DND-41 (cell line): ENCODE measurements around the gene PIK3CG.

Experiments used
- ATAC-seq: fragments of 200-7000 bp; cut with Tn5 transposase; 3 replicates; pipeline ENCODE4 v1.9.1; 2021; ENCODE audit warnings: low read depth; ENCODE audit not compliant: insufficient read depth
- DNase-seq: peaks from one replicate; pipeline ENCODE4 v3.0.0-alpha.2; 2020
- H2AFZ ChIP-seq: 2 replicates; pipeline ENCODE4 v1.6.0; 2012; ENCODE audit warnings: low read depth, low read length
- H3K27ac ChIP-seq: 2 replicates; pipeline ENCODE4 v1.5.1; 2012; ENCODE audit warnings: low read length, inconsistent platforms
- H3K27me3 ChIP-seq: fragments of 200-600 bp; sonication (generic); 2 replicates; pipeline ENCODE4 v1.6.0; 2012; ENCODE audit warnings: low read length, mild to moderate bottlenecking, inconsistent platforms; ENCODE audit not compliant: insufficient read depth, poor library complexity
- H3K36me3 ChIP-seq: 2 replicates; pipeline ENCODE4 v1.5.1; 2012; ENCODE audit warnings: low read length, inconsistent platforms; ENCODE audit not compliant: insufficient read depth
- H3K4me1 ChIP-seq: 2 replicates; pipeline ENCODE4 v1.5.1; 2012; ENCODE audit warnings: mild to moderate bottlenecking, low read length; ENCODE audit not compliant: insufficient read depth
- H3K4me2 ChIP-seq: 2 replicates; pipeline ENCODE4 v1.6.0; 2012; ENCODE audit warnings: mild to moderate bottlenecking, moderate library complexity, low read length, inconsistent platforms; ENCODE audit not compliant: insufficient read depth
- H3K4me3 ChIP-seq, 2 experiments: fragments of 200-600 bp in 1 of 2; shearing (Covaris generic) in 1 of 2; 2 replicates each; pipeline ENCODE4 v1.5.1; 2012 to 2016; ENCODE audit warnings: inconsistent platforms in 2 of 2, low read length in 2 of 2, mild to moderate bottlenecking in 2 of 2, low read depth in 1 of 2, moderate library complexity in 1 of 2
- H3K79me2 ChIP-seq: 2 replicates; pipeline ENCODE4 v1.6.0; 2012; ENCODE audit warnings: low read length, inconsistent platforms; ENCODE audit not compliant: insufficient read depth
- H3K9ac ChIP-seq: 2 replicates; pipeline ENCODE4 v1.6.0; 2012; ENCODE audit warnings: low read depth, mild to moderate bottlenecking, inconsistent platforms, low read length, moderate library complexity
- H3K9me3 ChIP-seq: 2 replicates; pipeline ENCODE4 v1.5.1; 2012; ENCODE audit warnings: low read length, moderate library complexity, mild to moderate bottlenecking, inconsistent platforms; ENCODE audit not compliant: insufficient read depth, severe bottlenecking
- H4K20me1 ChIP-seq: 2 replicates; pipeline ENCODE4 v1.6.0; 2012; ENCODE audit warnings: low read length; ENCODE audit not compliant: insufficient read depth
- CTCF ChIP-seq: IDR thresholded peaks from 2 replicates; pipeline ENCODE4 v1.5.1; 2012; ENCODE audit warnings: borderline replicate concordance, low read length, moderate library complexity, mild to moderate bottlenecking; ENCODE audit not compliant: poor library complexity, severe bottlenecking; ENCODE audit errors: extremely low read depth
- EZH2 ChIP-seq: IDR thresholded peaks from 3 replicates; pipeline ENCODE4 v1.6.1; 2012; ENCODE audit warnings: borderline replicate concordance, low read depth, mild to moderate bottlenecking, moderate library complexity, low read length, inconsistent platforms; ENCODE audit not compliant: severe bottlenecking

The PIK3CG gene

GRCh38 chr7:106839511-106839910 lies 25.6 kb upstream of the PIK3CG start:
- H3K27ac ChIP-seq = no peak overlapping the region
- no peaks in the 10 kb centered on the region for H3K4me1 ChIP-seq
- peaks cover 5% of the 10 kb centered on the region for H3K27me3 ChIP-seq
- H2AFZ ChIP-seq = no peak overlapping the region
- H3K4me2 ChIP-seq = no peak overlapping the region
- H3K36me3 ChIP-seq = no peaks in the 10 kb centered on the region
- no peaks in the 10 kb centered on the region for H4K20me1 ChIP-seq
- H3K4me3 ChIP-seq = no peak overlapping the region
- no peaks in the 10 kb centered on the region for H3K79me2 ChIP-seq
- TF ChIP-seq EZH2 = no peak
- no peak for TF ChIP-seq CTCF
- H3K9ac ChIP-seq = no peak overlapping the region
- no peak for ATAC-seq
- no peak for DNase-seq
- H3K9me3 ChIP-seq = no peaks in the 10 kb centered on the region

DNA sequence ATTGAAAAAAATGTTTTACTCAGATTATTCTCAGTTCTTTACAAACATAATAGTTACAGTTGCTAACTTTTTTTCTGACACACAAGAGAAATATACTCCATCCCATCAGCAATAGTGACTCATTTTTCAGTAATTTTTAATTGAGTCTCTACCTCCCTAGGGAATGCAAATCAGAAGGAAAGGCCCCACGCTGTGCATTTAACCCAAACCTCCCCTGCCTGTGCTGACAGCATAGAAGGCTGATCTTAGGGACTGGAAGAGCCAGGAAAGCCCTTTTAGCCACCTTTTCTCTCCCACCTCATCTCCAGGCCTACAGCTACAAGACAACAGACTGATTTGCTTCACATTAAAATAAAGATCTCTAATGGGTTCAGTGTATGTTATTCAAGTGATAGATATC lies 24.7 kb upstream of the PIK3CG start:
- H2AFZ ChIP-seq = no peak overlapping the region
- H3K27ac ChIP-seq = no peak overlapping the region
- no peak overlapping the region for H3K4me2 ChIP-seq
- H3K4me1 ChIP-seq = no peaks in the 10 kb centered on the region
- no peak for DNase-seq
- H3K79me2 ChIP-seq = no peaks in the 10 kb centered on the region
- H3K36me3 ChIP-seq = no peaks in the 10 kb centered on the region
- ATAC-seq = no peak
- no peak for TF ChIP-seq CTCF
- no peak for TF ChIP-seq EZH2
- no peaks in the 10 kb centered on the region for H4K20me1 ChIP-seq
- peaks cover 10% of the 10 kb centered on the region for H3K27me3 ChIP-seq
- no peak overlapping the region for H3K9ac ChIP-seq
- H3K4me3 ChIP-seq = no peak overlapping the region
- H3K9me3 ChIP-seq = no peaks in the 10 kb centered on the region

- Histone ChIP-seq H3K36me3 (no peaks in the 10 kb centered on the region), H3K4me3 (no peak overlapping the region), H4K20me1 (no peaks in the 10 kb centered on the region), H3K27ac (no peak overlapping the region), H3K9me3 (no peaks in the 10 kb centered on the region), H3K9ac (no peak overlapping the region), H2AFZ (no peak overlapping the region), H3K4me1 (no peaks in the 10 kb centered on the region), H3K79me2 (no peaks in the 10 kb centered on the region), H3K4me2 (no peak overlapping the region), H3K27me3 (peaks cover 10% of the 10 kb centered on the region)
- TF ChIP-seq CTCF = no peak
- no peak for TF ChIP-seq EZH2
- ATAC-seq = no peak
- DNase-seq = no peak
These were observed 23.1 kb upstream of the PIK3CG start for GRCh38 chr7:106841896-106842390.

- no peak for ATAC-seq
- TF ChIP-seq EZH2 (no peak), CTCF (no peak)
- H4K20me1 ChIP-seq = no peaks in the 10 kb centered on the region
These were observed 20.6 kb upstream of the PIK3CG start for GRCh38 chr7:106844279-106844997.

More at GRCh38 chr7:106844279-106844997, 20.6 kb upstream of the PIK3CG start:
- Histone ChIP-seq H3K4me3 (no peak overlapping the region), H3K79me2 (no peaks in the 10 kb centered on the region), H2AFZ (no peak overlapping the region), H3K9ac (no peak overlapping the region), H3K27me3 (peaks cover 10% of the 10 kb centered on the region), H3K4me2 (no peak overlapping the region), H3K36me3 (no peaks in the 10 kb centered on the region), H3K27ac (no peak overlapping the region), H3K9me3 (no peaks in the 10 kb centered on the region), H3K4me1 (no peaks in the 10 kb centered on the region)
- no peak for DNase-seq
